Measurements from ENCODE around the gene GMIP. TPM values are rescaled to one million over a fixed set of nuclear protein-coding genes. Genes with fewer than 3 reads are reported as not detected.

GMIP gene
- total RNA-seq, 4 donors from 2014 or later: 6.4 to 21.0 (median 19.1) TPM

DNA sequence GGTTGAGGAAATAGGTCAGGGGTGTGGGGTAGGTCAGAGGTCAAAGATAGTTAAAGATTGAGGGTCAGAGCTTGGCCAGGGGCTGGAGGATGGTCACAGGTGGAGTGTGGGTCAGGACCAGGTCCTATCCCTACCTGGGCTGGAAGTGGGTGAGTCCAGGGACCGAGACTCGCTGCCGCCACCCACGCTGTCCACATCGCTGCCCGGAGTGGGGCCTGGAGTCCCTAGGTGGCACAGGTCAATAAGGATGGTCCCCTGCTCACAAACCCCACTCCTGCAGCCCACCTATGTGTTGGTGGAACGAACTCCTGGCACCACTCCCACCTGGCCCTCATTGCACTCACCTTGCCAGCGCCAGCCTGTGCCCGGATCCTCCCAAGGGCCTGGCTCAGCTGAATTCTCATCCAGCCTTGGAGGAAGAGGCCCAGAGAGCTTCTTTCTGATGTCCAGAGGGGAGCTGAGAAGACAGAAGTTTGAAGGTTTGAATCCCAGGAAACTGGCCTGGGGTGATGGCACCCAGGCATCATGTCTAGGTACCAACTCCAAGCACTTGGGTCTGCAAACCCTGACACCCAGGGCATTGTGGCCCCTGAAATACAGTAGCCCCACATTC lies 6.8 kb downstream of the GMIP start:
- intact Hi-C loops (cut with DNase I; ENCODE audit: low total_unique reads): no loop called here
- DNase-seq (ENCODE audit: low spot score in 2 of 2): no peak
- H3K4me3 ChIP-seq (ENCODE audit: low read depth, poor library complexity, severe bottlenecking): no peak overlapping the region
- WGBS, 2 donors: 91 to 99% methylated on average over 6 to 9 of the region's 9 CpGs
- TF ChIP-seq, protein P1, sequence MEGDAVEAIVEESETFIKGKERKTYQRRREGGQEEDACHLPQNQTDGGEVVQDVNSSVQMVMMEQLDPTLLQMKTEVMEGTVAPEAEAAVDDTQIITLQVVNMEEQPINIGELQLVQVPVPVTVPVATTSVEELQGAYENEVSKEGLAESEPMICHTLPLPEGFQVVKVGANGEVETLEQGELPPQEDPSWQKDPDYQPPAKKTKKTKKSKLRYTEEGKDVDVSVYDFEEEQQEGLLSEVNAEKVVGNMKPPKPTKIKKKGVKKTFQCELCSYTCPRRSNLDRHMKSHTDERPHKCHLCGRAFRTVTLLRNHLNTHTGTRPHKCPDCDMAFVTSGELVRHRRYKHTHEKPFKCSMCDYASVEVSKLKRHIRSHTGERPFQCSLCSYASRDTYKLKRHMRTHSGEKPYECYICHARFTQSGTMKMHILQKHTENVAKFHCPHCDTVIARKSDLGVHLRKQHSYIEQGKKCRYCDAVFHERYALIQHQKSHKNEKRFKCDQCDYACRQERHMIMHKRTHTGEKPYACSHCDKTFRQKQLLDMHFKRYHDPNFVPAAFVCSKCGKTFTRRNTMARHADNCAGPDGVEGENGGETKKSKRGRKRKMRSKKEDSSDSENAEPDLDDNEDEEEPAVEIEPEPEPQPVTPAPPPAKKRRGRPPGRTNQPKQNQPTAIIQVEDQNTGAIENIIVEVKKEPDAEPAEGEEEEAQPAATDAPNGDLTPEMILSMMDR (IDR thresholded peaks at IDR 0.05): no peak
- no peak for TF ChIP-seq POLR2A (IDR thresholded peaks at IDR 0.05)

DNA sequence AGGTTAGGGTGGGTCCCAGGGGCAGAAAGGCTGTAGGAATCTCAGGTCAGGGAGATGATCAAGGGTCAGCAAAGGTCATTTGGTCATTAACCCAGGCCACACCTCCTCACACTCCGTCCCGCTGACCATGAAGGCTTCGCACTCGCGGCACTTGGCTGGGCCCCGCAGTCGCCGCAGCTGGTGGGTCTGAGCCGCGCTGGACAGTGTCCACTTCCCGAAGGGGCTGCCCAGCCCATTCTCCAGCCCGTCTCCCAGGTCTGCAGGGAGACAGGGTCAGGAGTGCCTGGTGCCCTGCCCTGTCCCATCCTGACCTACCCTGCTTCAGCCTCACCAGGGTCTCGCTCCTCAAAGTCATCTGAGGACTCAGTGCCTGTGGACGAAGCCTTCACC lies 8.1 kb downstream of the GMIP start:
- TF ChIP-seq, protein P1 (IDR thresholded peaks at IDR 0.05): no peak
- no peak for TF ChIP-seq POLR2A (IDR thresholded peaks at IDR 0.05)
- H3K4me3 ChIP-seq (ENCODE audit: low read depth, poor library complexity, severe bottlenecking): no peak overlapping the region
- intact Hi-C loops (cut with DNase I; ENCODE audit: low total_unique reads): no loop called here
- WGBS, 2 donors: 95 to 97% methylated on average over 14 of the region's 14 CpGs
- DNase-seq (ENCODE audit: low spot score in 2 of 2): no peak

DNA sequence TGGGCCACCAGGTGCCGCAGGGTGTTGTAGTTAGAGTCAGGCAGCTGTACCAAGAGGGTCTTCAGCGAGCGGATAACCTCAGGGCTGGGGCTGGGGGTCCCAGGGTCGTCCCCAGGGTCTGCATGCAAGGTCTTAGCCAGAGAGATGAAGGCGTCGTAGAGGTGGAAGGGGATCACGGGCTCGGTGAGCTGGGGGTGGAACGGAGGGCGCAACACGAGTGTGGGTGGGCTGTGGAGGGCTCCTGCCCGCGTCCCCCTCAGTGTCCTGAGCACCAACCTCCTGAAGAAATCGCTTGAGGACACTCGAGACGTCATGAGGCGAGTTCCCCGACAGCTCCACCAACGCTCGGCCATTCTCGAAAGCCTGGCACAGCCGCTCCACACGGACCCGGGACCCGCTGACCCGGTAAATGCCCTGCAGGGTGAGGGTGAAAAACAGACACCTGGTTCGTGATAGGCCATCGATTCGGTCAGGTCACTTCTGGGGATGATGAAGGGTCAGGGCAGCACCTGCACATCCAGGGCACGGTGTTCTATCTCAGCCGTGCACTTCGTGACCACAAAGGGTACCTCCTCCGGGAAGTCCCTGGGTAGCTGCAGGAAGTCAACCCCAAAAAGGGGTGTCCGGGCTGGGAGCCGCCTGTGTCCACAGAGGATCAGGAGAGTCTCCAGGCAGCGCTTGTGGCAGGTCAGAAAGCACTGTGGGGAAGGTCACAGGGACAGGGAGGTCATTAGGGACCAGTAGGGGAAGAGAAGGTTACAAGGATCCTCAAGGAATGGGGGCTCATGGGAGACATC lies 8.7 kb downstream of the GMIP start:
- TF ChIP-seq, protein P1 (IDR thresholded peaks at IDR 0.05): no peak
- no peak for TF ChIP-seq POLR2A (IDR thresholded peaks at IDR 0.05)
- DNase-seq (ENCODE audit: low spot score in 2 of 2): no peak
- 92 to 95% methylated on average over 36 of the region's 36 CpGs for WGBS, 2 donors
- no peak overlapping the region for H3K4me3 ChIP-seq (ENCODE audit: low read depth, poor library complexity, severe bottlenecking)
- intact Hi-C loops (cut with DNase I; ENCODE audit: low total_unique reads): no loop called here

DNA sequence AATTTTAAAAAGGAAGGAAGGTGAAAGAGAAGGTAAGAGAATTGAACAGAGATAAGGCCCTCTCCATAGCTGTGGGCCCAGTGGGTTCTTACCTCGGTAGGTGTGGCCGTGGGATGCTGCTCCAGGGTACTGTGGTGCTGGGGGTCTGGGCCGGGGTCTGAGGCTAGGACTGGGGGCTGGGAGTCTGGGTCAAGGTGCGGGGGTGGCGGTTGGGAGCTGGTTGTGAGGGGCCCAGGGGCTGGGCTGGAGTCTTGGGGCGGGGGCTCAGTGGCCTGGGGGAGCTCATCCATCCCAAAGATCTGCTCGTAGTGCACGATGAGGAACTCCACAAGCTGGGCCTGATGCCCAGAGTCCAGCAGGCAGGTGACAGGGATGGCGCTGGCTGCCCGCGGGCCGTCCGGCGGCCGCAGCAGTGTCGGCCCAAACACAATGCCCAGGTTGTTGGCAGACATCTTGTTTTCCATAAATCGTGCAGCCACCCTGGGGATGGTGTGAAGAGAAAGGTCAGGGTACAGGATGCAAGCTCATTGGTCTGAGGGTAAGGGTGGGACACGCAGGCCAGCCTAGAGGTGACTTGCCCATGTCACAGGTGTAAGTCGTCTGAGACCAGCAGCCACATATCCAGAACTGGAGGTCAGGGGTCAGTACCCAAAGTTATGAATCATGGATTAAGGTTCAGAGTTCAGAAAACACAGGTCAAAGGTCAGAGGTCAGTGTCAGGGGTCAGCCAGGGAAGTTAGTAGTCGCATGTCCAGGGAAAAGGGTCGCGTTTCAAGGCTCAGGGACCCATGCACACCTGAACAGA lies 9.5 kb downstream of the GMIP start:
- TF ChIP-seq, protein P1 (IDR thresholded peaks at IDR 0.05): no peak
- TF ChIP-seq POLR2A (IDR thresholded peaks at IDR 0.05): no peak
- no peak for DNase-seq (ENCODE audit: low spot score in 2 of 2)
- intact Hi-C loops (cut with DNase I; ENCODE audit: low total_unique reads): no loop called here
- no peak overlapping the region for H3K4me3 ChIP-seq (ENCODE audit: low read depth, poor library complexity, severe bottlenecking)
- WGBS, 2 donors: 92 to 94% methylated on average over 22 of the region's 22 CpGs

DNA sequence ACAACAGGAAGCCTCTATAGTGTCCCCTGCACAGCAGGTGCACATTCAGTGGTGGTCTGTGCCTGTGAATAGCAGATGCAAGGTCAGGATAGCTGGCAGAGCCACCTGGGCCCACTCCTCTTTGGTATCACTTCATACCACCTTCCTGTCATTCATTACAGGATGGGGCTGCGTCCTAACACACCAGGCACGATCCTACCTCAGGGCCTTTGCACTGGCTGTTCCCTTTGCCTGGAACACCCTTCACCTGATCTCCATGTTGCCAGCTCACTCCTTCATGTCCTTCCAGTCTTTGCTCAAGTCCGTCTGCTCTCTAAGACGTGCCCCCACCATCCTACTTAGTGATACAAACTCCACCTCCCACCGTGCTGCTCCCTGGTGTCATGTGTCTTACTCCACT lies 10.8 kb downstream of the GMIP start:
- no peak overlapping the region for H3K4me3 ChIP-seq (ENCODE audit: low read depth, poor library complexity, severe bottlenecking)
- 83 to 91% methylated on average over 5 of the region's 5 CpGs for WGBS, 2 donors
- no peak for TF ChIP-seq POLR2A (IDR thresholded peaks at IDR 0.05)
- TF ChIP-seq, protein P1 (IDR thresholded peaks at IDR 0.05): no peak
- intact Hi-C loops (cut with DNase I; ENCODE audit: low total_unique reads): no loop called here
- no peak for DNase-seq (ENCODE audit: low spot score in 2 of 2)
